IMR-90 (cell line): Measurements from ENCODE around the gene DCAF17. TPM values are rescaled to one million over a fixed set of nuclear protein-coding genes. Genes with fewer than 3 reads are reported as not detected.

Experiments
- ATAC-seq: fragments of 200-7000 bp; cut with Tn5 transposase; 2 replicates; pipeline ENCODE4 v1.9.1; 2020; ENCODE audit warnings: low read depth, mild to moderate bottlenecking, moderate library complexity
- BruUV-seq: library from RNA; stranded (reverse); fragments of 400-500 nt; replicated peaks from 2 replicates; lab custom pipeline; 2021; lab: Mats Ljungman, UMichigan
- CTCF ChIA-PET: fragments of 300-600 bp; formaldehyde crosslinking; extraction: SDS; loops from one replicate; lab custom pipeline; 2021; ENCODE audit warnings: antibody characterized with exemption; lab: Yijun Ruan, JAX
- POLR2A ChIA-PET: fragments of 300-600 bp; sonication (Branson Sonifier 250); formaldehyde crosslinking; loops from one replicate; lab custom pipeline; 2022; ENCODE audit warnings: antibody characterized with exemption; ENCODE audit not compliant: unreplicated experiment; lab: Charles Lee
- DNase-seq: peaks from one replicate; pipeline ENCODE4 v3.0.0; 2013
- H2AFZ ChIP-seq: replicated peaks from 2 replicates; pipeline ENCODE3; 2013; ENCODE audit warnings: low read length, mild to moderate bottlenecking; ENCODE audit not compliant: poor library complexity
- H2AK5ac ChIP-seq: 2 replicates; pipeline ENCODE4 v1.6.1; 2013; ENCODE audit warnings: low read depth, low read length, inconsistent platforms
- H2AK9ac ChIP-seq: replicated peaks from 2 replicates; pipeline ENCODE3; 2013; ENCODE audit warnings: mild to moderate bottlenecking, low read depth, low read length, moderate library complexity; ENCODE audit not compliant: poor library complexity
- H2BK120ac ChIP-seq: 2 replicates; pipeline ENCODE4 v1.6.1; 2013; ENCODE audit warnings: low read depth, low read length, inconsistent platforms
- H2BK15ac ChIP-seq: 3 replicates; pipeline ENCODE4 v1.6.1; 2013; ENCODE audit warnings: low read depth, low read length, inconsistent platforms
- H2BK20ac ChIP-seq: 2 replicates; pipeline ENCODE4 v1.6.1; 2013; ENCODE audit warnings: low read depth, mild to moderate bottlenecking, inconsistent platforms, low read length, moderate library complexity
- H2BK5ac ChIP-seq: 2 replicates; pipeline ENCODE4 v1.6.1; 2013; ENCODE audit warnings: mild to moderate bottlenecking, low read depth, low read length, inconsistent platforms; ENCODE audit not compliant: poor library complexity, severe bottlenecking
- H3K14ac ChIP-seq: replicated peaks from 2 replicates; pipeline ENCODE4 v1.6.1; 2013; ENCODE audit warnings: low read depth, low read length, inconsistent platforms
- H3K18ac ChIP-seq: 2 replicates; pipeline ENCODE4 v1.6.1; 2013; ENCODE audit warnings: low read depth, low read length, control low read depth
- H3K23ac ChIP-seq: 2 replicates; pipeline ENCODE4 v1.6.1; 2013; ENCODE audit warnings: low read depth, low read length, inconsistent platforms
- H3K27ac ChIP-seq: 2 replicates; pipeline ENCODE4 v1.5.1; 2013; ENCODE audit warnings: mild to moderate bottlenecking, control low read depth, low read length; ENCODE audit not compliant: insufficient read depth
- H3K27me3 ChIP-seq: 2 replicates; pipeline ENCODE4 v1.6.1; 2013; ENCODE audit warnings: low read length; ENCODE audit not compliant: control insufficient read depth, insufficient read depth
- H3K36me3 ChIP-seq: 2 replicates; pipeline ENCODE4 v1.6.1; 2013; ENCODE audit warnings: low read length, mixed read lengths; ENCODE audit not compliant: control insufficient read depth, insufficient read depth
- H3K4ac ChIP-seq: 2 replicates; pipeline ENCODE4 v1.6.1; 2013; ENCODE audit warnings: low read depth, low read length, inconsistent platforms
- H3K4me1 ChIP-seq: 2 replicates; pipeline ENCODE4 v1.6.1; 2013; ENCODE audit warnings: low read length, mixed read lengths; ENCODE audit not compliant: control insufficient read depth, insufficient read depth
- H3K4me2 ChIP-seq: 2 replicates; pipeline ENCODE4 v1.6.1; 2013; ENCODE audit warnings: low read depth, mild to moderate bottlenecking, control low read depth, low read length, moderate library complexity
- H3K4me3 ChIP-seq: 2 replicates; pipeline ENCODE4 v1.5.1; 2013; ENCODE audit warnings: low read depth, mild to moderate bottlenecking, control low read depth, low read length, moderate library complexity; ENCODE audit not compliant: insufficient read depth
- H3K56ac ChIP-seq: 2 replicates; pipeline ENCODE4 v1.6.1; 2013; ENCODE audit warnings: low read length, inconsistent platforms; ENCODE audit not compliant: insufficient read depth; ENCODE audit errors: extremely low read depth
- H3K79me1 ChIP-seq, 2 experiments: 2 replicates each; pipeline ENCODE4 v1.6.1; 2013; ENCODE audit warnings: low read length in 2 of 2, inconsistent platforms in 1 of 2, low read depth in 1 of 2
- H3K9ac ChIP-seq: 2 replicates; pipeline ENCODE4 v1.6.1; 2013; ENCODE audit warnings: low read depth, low read length, control low read depth
- H3K9me1 ChIP-seq: 2 replicates; pipeline ENCODE4 v1.6.1; 2013; ENCODE audit warnings: low read length, inconsistent platforms; ENCODE audit not compliant: insufficient read depth
- H3K9me3 ChIP-seq: 2 replicates; pipeline ENCODE4 v1.6.1; 2013; ENCODE audit warnings: low read length; ENCODE audit not compliant: control insufficient read depth, insufficient read depth
- H4K20me1 ChIP-seq: 2 replicates; pipeline ENCODE4 v1.6.1; 2013; ENCODE audit warnings: low read length, inconsistent platforms; ENCODE audit not compliant: insufficient read depth
- H4K5ac ChIP-seq: 2 replicates; pipeline ENCODE4 v1.6.1; 2013; ENCODE audit warnings: mild to moderate bottlenecking, low read depth, low read length, control low read depth
- H4K8ac ChIP-seq, 2 experiments: 2 replicates each; pipeline ENCODE4 v1.6.1; 2013; ENCODE audit warnings: low read depth in 2 of 2, low read length in 2 of 2, control low read depth in 1 of 2, inconsistent platforms in 1 of 2
- H4K91ac ChIP-seq: 2 replicates; pipeline ENCODE4 v1.6.1; 2013; ENCODE audit warnings: low read depth, low read length, inconsistent platforms; ENCODE audit not compliant: insufficient read depth
- CHD1 ChIP-seq: IDR thresholded peaks from 2 replicates; pipeline ENCODE4 v1.6.1; 2012; ENCODE audit warnings: low read depth, low read length, improper control_type of control experiment
- ELK1 ChIP-seq: fragments of 150-350 bp; IDR thresholded peaks from 2 replicates; pipeline ENCODE4 v1.6.1; 2016; ENCODE audit warnings: low read depth, mild to moderate bottlenecking, low read length, moderate library complexity, borderline replicate concordance
- FOS ChIP-seq: fragments of 150-350 bp; IDR thresholded peaks from 2 replicates; pipeline ENCODE4 v1.6.1; 2016; ENCODE audit warnings: low read depth, low read length
- MAZ ChIP-seq: IDR thresholded peaks from 2 replicates; pipeline ENCODE4 v1.6.1; 2012; ENCODE audit warnings: low read depth, mild to moderate bottlenecking, low read length, improper control_type of control experiment, moderate library complexity, borderline replicate concordance
- MXI1 ChIP-seq: IDR thresholded peaks from 2 replicates; pipeline ENCODE4 v1.6.1; 2012; ENCODE audit warnings: low read depth, mild to moderate bottlenecking, low read length, moderate library complexity, borderline replicate concordance
- NFE2L2 ChIP-seq: fragments of 150-350 bp; IDR thresholded peaks from 2 replicates; pipeline ENCODE4 v1.6.1; 2016; ENCODE audit warnings: low read depth, mild to moderate bottlenecking, low read length
- POLR2A ChIP-seq: IDR thresholded peaks from 2 replicates; pipeline ENCODE4 v1.6.1; 2012; ENCODE audit warnings: mild to moderate bottlenecking, low read depth, low read length
- RAD21 ChIP-seq: IDR thresholded peaks from 2 replicates; pipeline ENCODE4 v1.6.1; 2012; ENCODE audit warnings: low read length, improper control_type of control experiment
- RCOR1 ChIP-seq: IDR thresholded peaks from 2 replicates; pipeline ENCODE4 v1.6.1; 2012; ENCODE audit warnings: mild to moderate bottlenecking, low read length, improper control_type of control experiment; ENCODE audit not compliant: insufficient replicate concordance
- RFX5 ChIP-seq: IDR thresholded peaks from 2 replicates; pipeline ENCODE4 v1.8.0; 2012; ENCODE audit warnings: low read depth, mild to moderate bottlenecking, low read length, moderate library complexity
- SMC3 ChIP-seq: fragments of 150-350 bp; IDR thresholded peaks from 2 replicates; pipeline ENCODE4 v1.6.1; 2016; ENCODE audit warnings: low read depth, mild to moderate bottlenecking, antibody characterized with exemption, low read length, moderate library complexity
- WGBS, 2 experiments: methylation state at CpG; one replicate each; pipeline versions ENCODE4 v1.1.5 to v1.1.7; 2013; ENCODE audit warnings: missing lambda C conversion rate in 2 of 2; ENCODE audit not compliant: insufficient read length in 1 of 2; ENCODE audit errors: extremely low coverage in 2 of 2; 5-methylcytosine and 5-hydroxymethylcytosine counted together
- dilution Hi-C: fragments of 300-500 bp; cut with HindIII; formaldehyde crosslinking; loops from one replicate; pipeline ENCODE4 v1.14.3; 2018; ENCODE audit warnings: low sequenced_read_pairs; ENCODE audit not compliant: unreplicated experiment
- in situ Hi-C: fragments of 300-500 bp; cut with MboI; formaldehyde crosslinking; loops from 3 replicates; pipeline ENCODE4 v1.14.3; 2019; ENCODE audit warnings: low sequenced_read_pairs, inconsistent platforms, mixed read lengths
- intact Hi-C: fragments of 100-400 bp; cut with micrococcal nuclease; formaldehyde crosslinking; loops from 2 replicates; pipeline ENCODE4 v1.10.0; 2022
- polyA plus RNA-seq, 3 experiments: library from polyadenylated mRNA; depleted of rRNA; stranded (reverse); fragments of >200 nt; gene quantifications; 2 replicates each; pipeline ENCODE4 v1.2.3, GENCODE V29; 2012; ENCODE audit warnings: low replicate concordance in 1 of 3
- total RNA-seq: library from RNA; depleted of rRNA; stranded (reverse); fragments of >200 nt; gene quantifications from 2 replicates; pipeline ENCODE4 v1.2.3, GENCODE V29; 2012
- TF ChIP-seq, protein P1 (sequence below): fragments of 150-350 bp; IDR thresholded peaks from 2 replicates; pipeline ENCODE4 v1.6.1; 2017; ENCODE audit warnings: mild to moderate bottlenecking, antibody characterized with exemption, low read length, low read depth

The DCAF17 gene
- total and polyA plus RNA-seq, 2 of the 4 experiments (the other 2 are of a cell fraction), result 6.7 to 13.1 TPM

GRCh38 chr2:171393487-171393886, 40.5 kb upstream of the DCAF17 start:
- no peaks in the 10 kb centered on the region for H3K27me3 ChIP-seq
- no TSS peak for BruUV-seq
- in situ Hi-C loops (no loop called here), intact Hi-C loops (no loop called here), dilution Hi-C loops (no loop called here)
- no peaks in the 10 kb centered on the region for H4K20me1 ChIP-seq
- H3K23ac ChIP-seq, result no peak overlapping the region
- H3K79me1 ChIP-seq, result peaks cover 0 to 6% of the 10 kb centered on the region in 2 experiments; a peak in 1 of 4 replicates
- H2AK5ac ChIP-seq, result no peak overlapping the region
- no peak overlapping the region for H3K27ac ChIP-seq
- H4K91ac ChIP-seq, result no peak overlapping the region
- no peak overlapping the region for H3K4me2 ChIP-seq
- no peak for ATAC-seq
- H3K9me1 ChIP-seq, result 0 out of 2 replicates have a peak, but pooled peaks cover 4% of the 10 kb centered on the region
- H3K36me3 ChIP-seq, result no peaks in the 10 kb centered on the region
- DNase-seq, result no peak
- H3K9ac ChIP-seq, result no peak overlapping the region
- H3K9me3 ChIP-seq, result no peaks in the 10 kb centered on the region
- peaks cover 3% of the 10 kb centered on the region for H3K4me1 ChIP-seq
- H3K4me3 ChIP-seq, result no peak overlapping the region
- H3K56ac ChIP-seq, result no peak overlapping the region
- TF ChIP-seq SMC3 (no peak), RCOR1 (no peak), FOS (no peak), ELK1 (no peak), RAD21 (no peak), NFE2L2 (no peak), MXI1 (no peak), RFX5 (no peak), MAZ (no peak), CHD1 (no peak), POLR2A (no peak)
- TF ChIP-seq, protein P1, sequence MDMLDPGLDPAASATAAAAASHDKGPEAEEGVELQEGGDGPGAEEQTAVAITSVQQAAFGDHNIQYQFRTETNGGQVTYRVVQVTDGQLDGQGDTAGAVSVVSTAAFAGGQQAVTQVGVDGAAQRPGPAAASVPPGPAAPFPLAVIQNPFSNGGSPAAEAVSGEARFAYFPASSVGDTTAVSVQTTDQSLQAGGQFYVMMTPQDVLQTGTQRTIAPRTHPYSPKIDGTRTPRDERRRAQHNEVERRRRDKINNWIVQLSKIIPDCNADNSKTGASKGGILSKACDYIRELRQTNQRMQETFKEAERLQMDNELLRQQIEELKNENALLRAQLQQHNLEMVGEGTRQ, result no peak
- no peak overlapping the region for H2BK120ac ChIP-seq
- ChIA-PET CTCF (interaction anchor here (1.1 kb wide), 1 partner anchor 33 kb away, joined by 3 read pairs; no protein-coding TSS in a partner anchor), POLR2A (no interaction called here)
- H3K14ac ChIP-seq, result no peak overlapping the region
- no peak overlapping the region for H2AK9ac ChIP-seq
- no peak overlapping the region for H3K18ac ChIP-seq
- WGBS, 2 experiments, result no CpG with 5 or more reads among the region's 1 CpG
- no peak overlapping the region for H2BK15ac ChIP-seq
- no peak overlapping the region for H4K5ac ChIP-seq
- no peak overlapping the region for H2AFZ ChIP-seq
- H4K8ac ChIP-seq, result no peak overlapping the region
- H3K4ac ChIP-seq, result no peak overlapping the region
- no peak overlapping the region for H2BK20ac ChIP-seq
- no peak overlapping the region for H2BK5ac ChIP-seq
